HG02852 (cell line): ENCODE data around the gene R3HCC1L.

Experiments used
- ATAC-seq: cut with Tn5 transposase; IDR thresholded peaks from one replicate; pipeline ENCODE4 v1.9.1; 2021; ENCODE audit warnings: mild to moderate bottlenecking, moderate library complexity; ENCODE audit not compliant: unreplicated experiment

Gene R3HCC1L

GRCh38 chr10:98257198-98257597, 122.7 kb downstream of the R3HCC1L start:
- no peak for ATAC-seq

- ATAC-seq, result no peak
These were observed 123.5 kb downstream of the R3HCC1L start for GRCh38 chr10:98257961-98258360.

- no peak for ATAC-seq
These were observed 124.4 kb downstream of the R3HCC1L start for GRCh38 chr10:98258683-98259454.

GRCh38 chr10:98259606-98260315, 125.3 kb downstream of the R3HCC1L start:
- ATAC-seq, result no peak

- ATAC-seq, result no peak
These were observed 125.9 kb downstream of the R3HCC1L start for GRCh38 chr10:98260350-98260749.

- ATAC-seq, result no peak
These were observed 126.3 kb downstream of the R3HCC1L start for GRCh38 chr10:98260752-98261151.

GRCh38 chr10:98261436-98262277, 127.2 kb downstream of the R3HCC1L start:
- ATAC-seq, result no peak

- no peak for ATAC-seq
These were observed 128.1 kb downstream of the R3HCC1L start for GRCh38 chr10:98262571-98262970.

GRCh38 chr10:98263088-98263487, 128.6 kb downstream of the R3HCC1L start:
- ATAC-seq, result no peak

GRCh38 chr10:98264378-98265065, 130.1 kb downstream of the R3HCC1L start:
- ATAC-seq, result no peak

- ATAC-seq, result no peak
These were observed 131.2 kb downstream of the R3HCC1L start for GRCh38 chr10:98265403-98266378.

- ATAC-seq, result no peak
These were observed 132.2 kb downstream of the R3HCC1L start for GRCh38 chr10:98266647-98267046.

GRCh38 chr10:98267069-98267893, 132.8 kb downstream of the R3HCC1L start:
- no peak for ATAC-seq

GRCh38 chr10:98267894-98268693, 133.6 kb downstream of the R3HCC1L start, which contains the start of gene LOXL4:
LOXL4 (minus strand) TSS chr10:98268194; CDS start chr10:98263019, 5,175 bp downstream.
- ATAC-seq, result no peak

- ATAC-seq, result no peak
These were observed 134.4 kb downstream of the R3HCC1L start for GRCh38 chr10:98268694-98269431.

- ATAC-seq, result no peak
These were observed 135.0 kb downstream of the R3HCC1L start for GRCh38 chr10:98269435-98269912.
